Esophagus squamous epithelium (tissue), 5 donors: ENCODE data around the gene DUSP16. TPM values are rescaled to one million over a fixed set of nuclear protein-coding genes. Genes with fewer than 3 reads are reported as not detected.

ENCODE experiments used
- DNase-seq: peaks from one replicate; lab custom pipeline; 2025; lab: John Stamatoyannopoulos, UW
- H3K27ac ChIP-seq, 4 donors: fragments of 200-600 bp; sonication (generic); one replicate each; pipeline ENCODE4 v1.5.1; 2016 to 2019; ENCODE audit warnings: mild to moderate bottlenecking in 1 of 4
- H3K27me3 ChIP-seq, 4 donors: fragments of 200-600 bp; sonication (generic); 1 replicate in 3 of 4; 2 replicates in 1 of 4; pipeline versions ENCODE4 v1.5.1 to v1.6.0; 2017 to 2021; ENCODE audit warnings: antibody characterized with exemption in 1 of 4
- H3K36me3 ChIP-seq, 3 donors: fragments of 200-600 bp; sonication (generic); one replicate each; pipeline ENCODE4 v1.5.1; 2016 to 2019
- H3K4me1 ChIP-seq, 3 donors: fragments of 200-600 bp; sonication (generic); one replicate each; pipeline ENCODE4 v1.5.1; 2017 to 2019
- H3K4me3 ChIP-seq, 4 donors: fragments of 200-600 bp; sonication (generic); 1 replicate in 3 of 4; 2 replicates in 1 of 4; pipeline ENCODE4 v1.5.1; 2016 to 2019; ENCODE audit warnings: mild to moderate bottlenecking in 2 of 4, moderate library complexity in 1 of 4
- H3K9me3 ChIP-seq, 3 donors: fragments of 200-600 bp; sonication (generic); one replicate each; pipeline ENCODE4 v1.5.1; 2016 to 2019
- CTCF ChIP-seq, 6 experiments: fragments of 450-650 bp in 4 of 6; fragments of 200-600 bp in 2 of 6; sonication (generic) in 2 of 6; IDR thresholded peaks; one replicate each; pipeline ENCODE4 v1.5.1; 2016 to 2019; ENCODE audit warnings: antibody characterized with exemption in 6 of 6, mild to moderate bottlenecking in 4 of 6, moderate library complexity in 4 of 6
- POLR2A ChIP-seq, 4 donors: fragments of 450-650 bp; IDR thresholded peaks; one replicate each; pipeline ENCODE4 v1.6.1; 2017; ENCODE audit warnings: antibody characterized with exemption in 4 of 4, mild to moderate bottlenecking in 4 of 4, moderate library complexity in 3 of 4
- WGBS, 2 donors: methylation state at CpG; one replicate each; pipeline ENCODE4 v1.1.5; 2018; 5-methylcytosine and 5-hydroxymethylcytosine counted together
- intact Hi-C: fragments of 100-400 bp; cut with DNase I; formaldehyde crosslinking; loops from one replicate; pipeline ENCODE4 v1.15.0; 2022
- total RNA-seq, 4 donors: library from RNA; depleted of rRNA; stranded (reverse); fragments of >200 nt; gene quantifications; one replicate each; pipeline ENCODE4 v1.1.0, GENCODE V29; 2016
- donor health status: DM: yes; HTN: yes; CAD: no.

The DUSP16 gene
- total RNA-seq, 4 donors from 2014 or later: 15.6 to 27.9 (median 16.5) TPM

DNA sequence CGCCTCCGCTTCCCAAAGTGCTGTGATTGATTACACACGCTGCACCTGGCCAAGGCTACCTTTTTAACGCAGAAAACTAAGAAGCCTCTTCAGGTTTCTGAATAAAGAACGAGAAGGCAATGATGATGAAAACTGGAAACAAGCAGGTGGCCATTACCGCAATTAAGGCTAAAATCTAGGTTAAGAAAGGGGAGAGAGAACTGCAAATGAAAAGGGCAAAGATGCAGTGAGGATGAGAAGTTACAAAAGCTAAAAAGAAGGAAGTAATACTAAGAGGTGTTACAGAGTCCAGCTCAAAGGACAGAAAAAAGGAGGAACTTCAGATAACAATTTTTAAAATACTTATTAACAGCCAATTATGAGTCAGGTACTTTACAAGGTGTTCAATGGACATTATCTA is 79.7 kb downstream of the DUSP16 start:
- TF ChIP-seq CTCF (IDR thresholded peaks at IDR 0.05): no peak
- TF ChIP-seq POLR2A (IDR thresholded peaks at IDR 0.05): no peak
- H3K4me3 ChIP-seq: no peak overlapping the region
- peaks cover 0 to 89% (median 5%) of the 10 kb centered on the region in 3 donors for H3K36me3 ChIP-seq
- H3K9me3 ChIP-seq: no peaks in the 10 kb centered on the region
- H3K27ac ChIP-seq: peak overlapping the region in 2 of 4 donors; percentile 45 to 68
- WGBS, 2 donors: 82 to 91% methylated on average over 5 to 6 of the region's 6 CpGs
- peaks cover 0 to 1% (median 0%) of the 10 kb centered on the region in 3 donors for H3K4me1 ChIP-seq
- intact Hi-C loops: no loop called here
- no peaks in the 10 kb centered on the region for H3K27me3 ChIP-seq
- no peak for DNase-seq

- H3K36me3 ChIP-seq: peaks cover 0 to 96% (median 8%) of the 10 kb centered on the region in 3 donors
- H3K27ac ChIP-seq: peak overlapping the region in 2 of 4 donors; percentile 45 to 68
- intact Hi-C loops: no loop called here
- TF ChIP-seq POLR2A (IDR thresholded peaks at IDR 0.05) (peak in 1 of 4 donors; percentile 53), CTCF (IDR thresholded peaks at IDR 0.05) (no peak)
- no peak overlapping the region for H3K4me3 ChIP-seq
- 76 to 77% methylated on average over 6 of the region's 6 CpGs for WGBS, 2 donors
- H3K27me3 ChIP-seq: no peaks in the 10 kb centered on the region
- no peak for DNase-seq
- H3K4me1 ChIP-seq: no peaks in the 10 kb centered on the region
- H3K9me3 ChIP-seq: no peaks in the 10 kb centered on the region
Measured at GRCh38 chr12:12482150-12482761, 80.4 kb downstream of the DUSP16 start.

- intact Hi-C loops: no loop called here
- no peak overlapping the region for H3K4me3 ChIP-seq
- H3K9me3 ChIP-seq: no peaks in the 10 kb centered on the region
- WGBS, 2 donors: 29 to 37% methylated on average over 2 of the region's 2 CpGs
- DNase-seq: no peak
- H3K4me1 ChIP-seq: no peaks in the 10 kb centered on the region
- peak overlapping the region in 2 of 4 donors; percentile 24 to 37 for H3K27ac ChIP-seq
- no peak for TF ChIP-seq POLR2A (IDR thresholded peaks at IDR 0.05)
- no peak for TF ChIP-seq CTCF (IDR thresholded peaks at IDR 0.05)
- no peaks in the 10 kb centered on the region for H3K27me3 ChIP-seq
- peaks cover 0 to 98% (median 14%) of the 10 kb centered on the region in 3 donors for H3K36me3 ChIP-seq
Measured at GRCh38 chr12:12481631-12482030, 81.0 kb downstream of the DUSP16 start.

GRCh38 chr12:12480074-12480473 is 82.6 kb downstream of the DUSP16 start:
- Histone ChIP-seq H3K27me3 (no peaks in the 10 kb centered on the region), H3K4me1 (no peaks in the 10 kb centered on the region), H3K4me3 (no peak overlapping the region), H3K27ac (no peak overlapping the region), H3K36me3 (peaks cover 0 to 98% (median 17%) of the 10 kb centered on the region in 3 donors), H3K9me3 (no peaks in the 10 kb centered on the region)
- WGBS, 2 donors: 94 to 95% methylated on average over 5 of the region's 5 CpGs
- TF ChIP-seq CTCF (IDR thresholded peaks at IDR 0.05) (no peak), POLR2A (IDR thresholded peaks at IDR 0.05) (no peak)
- DNase-seq: no peak
- intact Hi-C loops: no loop called here

GRCh38 chr12:12477532-12477890 is 85.2 kb downstream of the DUSP16 start:
- no peak for DNase-seq
- Histone ChIP-seq H3K9me3 (no peaks in the 10 kb centered on the region), H3K27ac (no peak overlapping the region), H3K4me1 (no peaks in the 10 kb centered on the region), H3K27me3 (no peaks in the 10 kb centered on the region), H3K4me3 (no peak overlapping the region), H3K36me3 (peaks cover 0 to 88% (median 17%) of the 10 kb centered on the region in 3 donors)
- WGBS, 2 donors: 90% methylated on average over 10 of the region's 14 CpGs; no CpG with 5 or more reads in 1 of the 2 donors
- TF ChIP-seq CTCF (IDR thresholded peaks at IDR 0.05) (no peak), POLR2A (IDR thresholded peaks at IDR 0.05) (no peak)
- intact Hi-C loops: no loop called here
